Measurements from ENCODE around the gene ADAMTS19. TPM values are rescaled to one million over a fixed set of nuclear protein-coding genes. Genes with fewer than 3 reads are reported as not detected.

ADAMTS19 gene
- total and polyA plus RNA-seq, 12 donors: 0.15 to 1.3 (median 0.43) TPM

GRCh38 chr5:129431406-129431805, 28.7 kb upstream of the ADAMTS19 start:
- H3K27ac ChIP-seq: no peak overlapping the region
- ATAC-seq: no peak
- no peaks in the 10 kb centered on the region for H3K9me3 ChIP-seq
- no peaks in the 10 kb centered on the region for H3K36me3 ChIP-seq
- intact Hi-C loops (cut with DNase I): no loop called here
- no peak overlapping the region for H3K4me3 ChIP-seq
- H3K4me1 ChIP-seq: no peaks in the 10 kb centered on the region
- TF ChIP-seq, protein P1, sequence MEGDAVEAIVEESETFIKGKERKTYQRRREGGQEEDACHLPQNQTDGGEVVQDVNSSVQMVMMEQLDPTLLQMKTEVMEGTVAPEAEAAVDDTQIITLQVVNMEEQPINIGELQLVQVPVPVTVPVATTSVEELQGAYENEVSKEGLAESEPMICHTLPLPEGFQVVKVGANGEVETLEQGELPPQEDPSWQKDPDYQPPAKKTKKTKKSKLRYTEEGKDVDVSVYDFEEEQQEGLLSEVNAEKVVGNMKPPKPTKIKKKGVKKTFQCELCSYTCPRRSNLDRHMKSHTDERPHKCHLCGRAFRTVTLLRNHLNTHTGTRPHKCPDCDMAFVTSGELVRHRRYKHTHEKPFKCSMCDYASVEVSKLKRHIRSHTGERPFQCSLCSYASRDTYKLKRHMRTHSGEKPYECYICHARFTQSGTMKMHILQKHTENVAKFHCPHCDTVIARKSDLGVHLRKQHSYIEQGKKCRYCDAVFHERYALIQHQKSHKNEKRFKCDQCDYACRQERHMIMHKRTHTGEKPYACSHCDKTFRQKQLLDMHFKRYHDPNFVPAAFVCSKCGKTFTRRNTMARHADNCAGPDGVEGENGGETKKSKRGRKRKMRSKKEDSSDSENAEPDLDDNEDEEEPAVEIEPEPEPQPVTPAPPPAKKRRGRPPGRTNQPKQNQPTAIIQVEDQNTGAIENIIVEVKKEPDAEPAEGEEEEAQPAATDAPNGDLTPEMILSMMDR (IDR thresholded peaks at IDR 0.05): no peak
- DNase-seq: no peak
- peaks cover 0 to under 1% (median 0%) of the 10 kb centered on the region in 7 donors for H3K27me3 ChIP-seq

GRCh38 chr5:129438322-129438721, 21.8 kb upstream of the ADAMTS19 start:
- WGBS, 2 donors: 88 to 92% methylated on average over 3 of the region's 3 CpGs
- DNase-seq (no peak), ATAC-seq (no peak)
- no peaks in the 10 kb centered on the region for H3K4me1 ChIP-seq
- peaks cover 0 to 8% (median 0%) of the 10 kb centered on the region in 7 donors for H3K27me3 ChIP-seq
- H3K27ac ChIP-seq: no peak overlapping the region
- no peaks in the 10 kb centered on the region for H3K36me3 ChIP-seq
- intact Hi-C loops (cut with DNase I): no loop called here
- no peaks in the 10 kb centered on the region for H3K9me3 ChIP-seq
- no peak overlapping the region for H3K4me3 ChIP-seq
- TF ChIP-seq, protein P1 (IDR thresholded peaks at IDR 0.05): no peak

GRCh38 chr5:129440424-129440823, 19.7 kb upstream of the ADAMTS19 start:
- intact Hi-C loops (cut with DNase I): no loop called here
- Histone ChIP-seq H3K4me1 (no peaks in the 10 kb centered on the region), H3K27ac (no peak overlapping the region), H3K9me3 (no peaks in the 10 kb centered on the region), H3K4me3 (no peak overlapping the region), H3K36me3 (no peaks in the 10 kb centered on the region), H3K27me3 (peaks cover 0 to 12% (median 0%) of the 10 kb centered on the region in 7 donors)
- 79 to 90% methylated on average over 6 of the region's 6 CpGs for WGBS, 2 donors
- TF ChIP-seq, protein P1 (IDR thresholded peaks at IDR 0.05): no peak
- no peak for DNase-seq
- ATAC-seq: no peak

DNA sequence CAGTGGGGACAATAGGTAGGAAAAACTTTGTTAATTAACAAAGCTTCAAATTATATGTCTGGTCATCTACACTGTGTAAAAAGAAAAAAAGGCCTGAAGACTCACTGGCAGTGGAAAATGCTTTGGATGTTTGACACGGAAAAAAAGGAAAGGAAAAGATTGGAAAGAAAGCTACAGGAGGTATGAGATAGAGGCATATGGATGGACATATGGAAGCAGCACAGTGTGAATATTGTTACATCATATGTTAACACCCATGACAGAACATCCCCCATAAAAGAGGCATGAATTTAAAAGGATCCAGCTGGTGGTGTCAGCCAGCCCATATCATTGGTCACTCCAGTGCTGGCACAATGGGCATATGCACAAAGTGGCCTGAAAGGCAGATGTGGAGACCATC, 19.0 kb upstream of the ADAMTS19 start:
- DNase-seq: no peak
- Histone ChIP-seq H3K9me3 (no peaks in the 10 kb centered on the region), H3K4me3 (no peak overlapping the region), H3K27me3 (peaks cover 0 to 12% (median 0%) of the 10 kb centered on the region in 7 donors), H3K27ac (no peak overlapping the region), H3K36me3 (no peaks in the 10 kb centered on the region), H3K4me1 (no peaks in the 10 kb centered on the region)
- TF ChIP-seq, protein P1 (IDR thresholded peaks at IDR 0.05): no peak
- 73 to 83% methylated on average over 1 of the region's 1 CpG for WGBS, 2 donors
- intact Hi-C loops (cut with DNase I): no loop called here
- ATAC-seq: no peak

Data from heart right ventricle (tissue), 16 donors.